ENCODE data around the gene KIT. TPM values are rescaled to one million over a fixed set of nuclear protein-coding genes. Genes with fewer than 3 reads are reported as not detected.

KIT gene
- total and polyA plus RNA-seq, 2 of the 13 experiments (the other 11 are each of a cell fraction or from before 2014, with no cell fraction given): not detected

DNA sequence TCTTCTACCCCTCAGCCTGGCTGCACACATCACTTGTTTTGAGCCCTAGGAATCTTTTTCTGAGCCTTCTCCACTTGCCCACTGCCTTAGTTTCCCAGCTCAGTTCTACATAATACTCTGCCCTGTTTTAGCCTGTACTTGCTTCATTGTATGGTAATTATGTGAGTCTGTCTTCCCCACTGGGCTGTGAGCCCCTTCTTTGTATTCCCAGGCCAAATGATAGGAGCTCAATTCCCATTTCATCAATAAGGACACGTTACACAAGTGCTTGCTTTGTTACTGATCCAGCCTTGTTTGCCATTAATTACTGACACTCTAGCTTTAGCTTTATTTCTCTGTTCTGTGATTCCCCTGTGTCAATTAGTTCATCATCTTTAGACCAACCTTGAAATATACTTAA, 28.1 kb downstream of the KIT start (continued):
- TF ChIP-seq, protein P1, sequence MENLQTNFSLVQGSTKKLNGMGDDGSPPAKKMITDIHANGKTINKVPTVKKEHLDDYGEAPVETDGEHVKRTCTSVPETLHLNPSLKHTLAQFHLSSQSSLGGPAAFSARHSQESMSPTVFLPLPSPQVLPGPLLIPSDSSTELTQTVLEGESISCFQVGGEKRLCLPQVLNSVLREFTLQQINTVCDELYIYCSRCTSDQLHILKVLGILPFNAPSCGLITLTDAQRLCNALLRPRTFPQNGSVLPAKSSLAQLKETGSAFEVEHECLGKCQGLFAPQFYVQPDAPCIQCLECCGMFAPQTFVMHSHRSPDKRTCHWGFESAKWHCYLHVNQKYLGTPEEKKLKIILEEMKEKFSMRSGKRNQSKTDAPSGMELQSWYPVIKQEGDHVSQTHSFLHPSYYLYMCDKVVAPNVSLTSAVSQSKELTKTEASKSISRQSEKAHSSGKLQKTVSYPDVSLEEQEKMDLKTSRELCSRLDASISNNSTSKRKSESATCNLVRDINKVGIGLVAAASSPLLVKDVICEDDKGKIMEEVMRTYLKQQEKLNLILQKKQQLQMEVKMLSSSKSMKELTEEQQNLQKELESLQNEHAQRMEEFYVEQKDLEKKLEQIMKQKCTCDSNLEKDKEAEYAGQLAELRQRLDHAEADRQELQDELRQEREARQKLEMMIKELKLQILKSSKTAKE (CRISPR knock-in tag; IDR thresholded peaks at IDR 0.05; ENCODE audit: borderline replicate concordance): no peak
- TF ChIP-seq NONO (IDR thresholded peaks at IDR 0.05) (no peak), NONO (CRISPR knock-in tag; conservative IDR thresholded peaks at IDR 0.05) (no peak), ZNF230 (CRISPR knock-in tag; IDR thresholded peaks at IDR 0.05) (no peak), YEATS4 (CRISPR knock-in tag; IDR thresholded peaks at IDR 0.05; ENCODE audit: borderline replicate concordance) (no peak), SRSF9 (IDR thresholded peaks at IDR 0.05; ENCODE audit: borderline replicate concordance, insufficient read depth, low read depth, low read length, poor library complexity, severe bottlenecking) (no peak), GATAD1 (CRISPR knock-in tag; IDR thresholded peaks at IDR 0.05) (no peak), CHCHD3 (CRISPR knock-in tag; IDR thresholded peaks at IDR 0.05) (no peak)
- TF ChIP-seq, protein P2, sequence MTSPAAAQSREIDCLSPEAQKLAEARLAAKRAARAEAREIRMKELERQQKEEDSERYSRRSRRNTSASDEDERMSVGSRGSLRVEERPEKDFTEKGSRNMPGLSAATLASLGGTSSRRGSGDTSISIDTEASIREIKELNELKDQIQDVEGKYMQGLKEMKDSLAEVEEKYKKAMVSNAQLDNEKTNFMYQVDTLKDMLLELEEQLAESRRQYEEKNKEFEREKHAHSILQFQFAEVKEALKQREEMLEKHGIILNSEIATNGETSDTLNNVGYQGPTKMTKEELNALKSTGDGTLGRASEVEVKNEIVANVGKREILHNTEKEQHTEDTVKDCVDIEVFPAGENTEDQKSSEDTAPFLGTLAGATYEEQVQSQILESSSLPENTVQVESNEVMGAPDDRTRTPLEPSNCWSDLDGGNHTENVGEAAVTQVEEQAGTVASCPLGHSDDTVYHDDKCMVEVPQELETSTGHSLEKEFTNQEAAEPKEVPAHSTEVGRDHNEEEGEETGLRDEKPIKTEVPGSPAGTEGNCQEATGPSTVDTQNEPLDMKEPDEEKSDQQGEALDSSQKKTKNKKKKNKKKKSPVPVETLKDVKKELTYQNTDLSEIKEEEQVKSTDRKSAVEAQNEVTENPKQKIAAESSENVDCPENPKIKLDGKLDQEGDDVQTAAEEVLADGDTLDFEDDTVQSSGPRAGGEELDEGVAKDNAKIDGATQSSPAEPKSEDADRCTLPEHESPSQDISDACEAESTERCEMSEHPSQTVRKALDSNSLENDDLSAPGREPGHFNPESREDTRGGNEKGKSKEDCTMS (CRISPR knock-in tag; conservative IDR thresholded peaks at IDR 0.05): no peak

Measured in HepG2 (cell line).